Heart right ventricle (tissue), 16 donors: Measurements from ENCODE around the gene TH. TPM values are rescaled to one million over a fixed set of nuclear protein-coding genes. Genes with fewer than 3 reads are reported as not detected.

Experiments used
- ATAC-seq, 8 donors: fragments of 200-7000 bp; cut with Tn5 transposase; one replicate each; pipeline ENCODE4 v1.9.1; 2020; ENCODE audit warnings: mild to moderate bottlenecking in 8 of 8, moderate library complexity in 8 of 8, moderate number of reproducible peaks in 1 of 8
- DNase-seq, 2 donors: peaks; one replicate each; pipeline ENCODE4 v3.0.0-alpha.2; 2020
- H3K27ac ChIP-seq, 10 donors: fragments of 200-600 bp; sonication (generic) in 2 of 10; one replicate each; pipeline versions ENCODE4 v1.5.0 to v1.8.0; 2020 to 2022; ENCODE audit warnings: mild to moderate bottlenecking in 3 of 10
- H3K27me3 ChIP-seq, 7 donors: fragments of 200-600 bp; one replicate each; pipeline ENCODE4 v1.8.0; 2021 to 2022; ENCODE audit warnings: mild to moderate bottlenecking in 2 of 7
- H3K36me3 ChIP-seq, 9 donors: fragments of 200-600 bp; sonication (generic) in 1 of 9; one replicate each; pipeline versions ENCODE4 v1.5.0 to v1.8.0; 2020 to 2022; ENCODE audit warnings: mild to moderate bottlenecking in 2 of 9
- H3K4me1 ChIP-seq, 9 donors: fragments of 200-600 bp; sonication (generic) in 1 of 9; one replicate each; pipeline versions ENCODE4 v1.5.0 to v1.8.0; 2020 to 2022; ENCODE audit warnings: mild to moderate bottlenecking in 4 of 9
- H3K4me3 ChIP-seq, 10 donors: fragments of 200-600 bp; sonication (generic) in 2 of 10; one replicate each; pipeline versions ENCODE4 v1.5.0 to v1.8.0; 2020 to 2022; ENCODE audit warnings: mild to moderate bottlenecking in 7 of 10, moderate library complexity in 2 of 10
- H3K9me3 ChIP-seq, 11 donors: fragments of 200-600 bp in 10 of 11; sonication (generic) in 2 of 11; one replicate each; pipeline versions ENCODE4 v1.5.0 to v1.8.0; 2013 to 2022; ENCODE audit warnings: mild to moderate bottlenecking in 2 of 11, control low read depth in 1 of 11, moderate library complexity in 1 of 11
- CTCF ChIP-seq, 9 donors: fragments of 200-600 bp; sonication (generic) in 2 of 9; IDR thresholded peaks; one replicate each; pipeline versions ENCODE4 v1.5.0 to v1.8.0; 2021 to 2022; ENCODE audit warnings: antibody characterized with exemption in 9 of 9, mild to moderate bottlenecking in 5 of 9, moderate library complexity in 1 of 9
- WGBS, 2 donors: extraction: QIAGEN DNeasy Blood & Tissue Kit; methylation state at CpG; one replicate each; pipeline ENCODE4 v1.1.7; 2013; ENCODE audit warnings: inconsistent platforms in 1 of 2; 5-methylcytosine and 5-hydroxymethylcytosine counted together
- intact Hi-C, 10 donors: fragments of 100-400 bp; cut with DNase I; formaldehyde crosslinking; loops; one replicate each; pipeline versions ENCODE4 v1.11.1 to v1.14.2; 2022
- polyA plus RNA-seq, 2 donors: library from polyadenylated mRNA; stranded (reverse); fragments of 200-250 nt; gene quantifications; one replicate each; pipeline ENCODE4 v1.2.3, GENCODE V29; 2013
- total RNA-seq, 10 donors: library from RNA; stranded (reverse); fragmentation: NEBNext Ultra II Directional in 3 of 10; extraction: Animal tissue kit (Norgen Biotek cat#: 25700) in 3 of 10; gene quantifications; one replicate each; pipeline versions ENCODE4 v1.2.1 to v1.2.4, GENCODE V29; 2021 to 2023
- donor health status: Arrhythmogenic right ventricular cardiomyopathy.
- donor health status: ischemic (EF 13 %, LVEDD 7.1; RV severe dilation, severe dysfunction).
- donor health status: healthy with polysubstance abuse.
- donor health status: DM: no; HTN: yes; CAD: no.
- donor health status: DM: no; HTN: no; CAD: no.
- donor health status: ischemic (EF 25% LVEDD 6.9; RV normal size, moderate dysfunction).
- donor health status: ischemic (EF 25% LVEDD 5.7; RV mildly dilated, moderate dysfunction).
- donor health status: healthy.
- donor health status: DM: yes; HTN: yes; CAD: no.
- donor health status: Ischemic cardiomyopathy.
- donor health status: ischemic (EF 35%, LVEDD 5.7; RV mildly dilated, moderate dysfunction).
- donor health status: nonischemic (EF 11% LVEDD 7.7; RV severe dilation, severe dysfunction).
- donor health status: DM: yes; HTN: yes; CAD: no.
- donor health status: PGD.
- donor health status: ischemic (EF 29% LVEDD 5.4; RV normal size, mild dysfunction).
- donor health status: nonischemic (EF 23%, LVEDD 6.1; RV moderate dilation, normal function).

Gene TH
- total and polyA plus RNA-seq, 12 donors = 0.14 to 0.15 TPM; not detected in 10

GRCh38 chr11:2160736-2161259 lies 10.8 kb downstream of the TH start, which contains the start of gene INS:
Gene INS, minus strand, starts transcription at chr11:2161209. Its CDS starts 238 bp downstream, at chr11:2160971.
- peaks cover 0 to 52% (median 28%) of the 10 kb centered on the region in 7 donors for H3K27me3 ChIP-seq
- no peak within 1 kb of the TSS for H3K27ac ChIP-seq
- H3K4me3 ChIP-seq = no peak within 1 kb of the TSS
- intact Hi-C loops = loop anchor here in 1 of 10 donors (10.0 kb wide), 1 partner anchor 56 kb away; no protein-coding TSS in a partner anchor
- H3K36me3 ChIP-seq = no peaks in the 10 kb centered on the region
- no peak for DNase-seq
- WGBS, 2 donors = 92 to 95% methylated on average over 13 of the region's 13 CpGs
- peaks cover 0 to 15% (median 1%) of the 10 kb centered on the region in 9 donors for H3K4me1 ChIP-seq
- no peaks in the 10 kb centered on the region for H3K9me3 ChIP-seq
- ATAC-seq = no peak
- no peak for TF ChIP-seq CTCF (IDR thresholded peaks at IDR 0.05)

DNA sequence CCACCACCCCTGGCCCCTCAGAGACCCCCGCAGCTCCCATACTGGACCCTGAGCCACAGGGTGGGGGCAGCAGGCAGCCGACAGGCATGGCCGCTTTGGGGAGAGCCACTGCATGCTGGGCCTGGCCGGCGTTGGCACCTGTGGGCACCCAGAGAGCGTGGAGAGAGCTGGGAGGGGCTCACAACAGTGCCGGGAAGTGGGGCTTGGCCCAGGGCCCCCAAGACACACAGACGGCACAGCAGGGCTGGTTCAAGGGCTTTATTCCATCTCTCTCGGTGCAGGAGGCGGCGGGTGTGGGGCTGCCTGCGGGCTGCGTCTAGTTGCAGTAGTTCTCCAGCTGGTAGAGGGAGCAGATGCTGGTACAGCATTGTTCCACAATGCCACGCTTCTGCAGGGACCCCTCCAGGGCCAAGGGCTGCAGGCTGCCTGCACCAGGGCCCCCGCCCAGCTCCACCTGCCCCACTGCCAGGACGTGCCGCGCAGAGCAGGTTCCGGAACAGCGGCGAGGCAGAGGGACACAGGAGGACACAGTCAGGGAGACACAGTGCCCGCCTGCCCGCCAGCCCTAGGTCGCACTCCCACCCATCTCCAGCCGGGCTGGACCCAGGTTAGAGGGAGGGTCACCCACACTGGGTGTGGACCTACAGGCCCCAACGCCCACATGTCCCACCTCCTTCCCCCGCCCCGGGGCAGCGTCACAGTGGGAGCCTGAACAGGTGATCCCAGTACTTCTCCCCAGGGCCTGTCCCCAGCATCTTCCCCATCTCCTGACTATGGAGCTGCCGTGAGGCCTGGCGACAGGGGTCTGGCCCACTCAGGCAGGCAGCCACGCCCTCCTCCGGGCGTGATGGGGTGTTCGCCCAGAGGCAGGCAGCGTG lies 11.8 kb downstream of the TH start:
- WGBS, 2 donors = 78 to 82% methylated on average over 36 of the region's 36 CpGs
- H3K27me3 ChIP-seq = peaks cover 0 to 44% (median 18%) of the 10 kb centered on the region in 7 donors
- H3K36me3 ChIP-seq = no peaks in the 10 kb centered on the region
- no peak overlapping the region for H3K4me3 ChIP-seq
- no peak for TF ChIP-seq CTCF (IDR thresholded peaks at IDR 0.05)
- DNase-seq (no peak), ATAC-seq (no peak)
- intact Hi-C loops = loop anchor here in 5 of 10 donors (5.0 to 10.0 kb wide), 6 partner anchors 55 to 515 kb away; no protein-coding TSS in a partner anchor
- peaks cover 0 to 16% (median 0%) of the 10 kb centered on the region in 9 donors for H3K4me1 ChIP-seq
- H3K27ac ChIP-seq = no peak overlapping the region
- H3K9me3 ChIP-seq = no peaks in the 10 kb centered on the region

- ATAC-seq (no peak), DNase-seq (no peak)
- WGBS, 2 donors = 66 to 77% methylated on average over 10 of the region's 10 CpGs
- no peak overlapping the region for H3K4me3 ChIP-seq
- intact Hi-C loops = loop anchor here in 4 of 10 donors (5.0 to 10.0 kb wide), 5 partner anchors 274 to 514 kb away; no protein-coding TSS in a partner anchor
- no peaks in the 10 kb centered on the region for H3K36me3 ChIP-seq
- H3K27me3 ChIP-seq = peaks cover 0 to 36% (median 12%) of the 10 kb centered on the region in 7 donors
- no peaks in the 10 kb centered on the region for H3K9me3 ChIP-seq
- H3K27ac ChIP-seq = no peak overlapping the region
- peaks cover 0 to 16% (median 0%) of the 10 kb centered on the region in 9 donors for H3K4me1 ChIP-seq
- TF ChIP-seq CTCF (IDR thresholded peaks at IDR 0.05) = no peak
Measured at GRCh38 chr11:2158966-2159365, 12.6 kb downstream of the TH start.

GRCh38 chr11:2158296-2158737 lies 13.3 kb downstream of the TH start:
- TF ChIP-seq CTCF (IDR thresholded peaks at IDR 0.05) = no peak
- WGBS, 2 donors = 55 to 71% methylated on average over 13 of the region's 13 CpGs
- no peaks in the 10 kb centered on the region for H3K9me3 ChIP-seq
- ATAC-seq (no peak), DNase-seq (no peak)
- intact Hi-C loops = loop anchor here in 4 of 10 donors (5.0 to 10.0 kb wide), 5 partner anchors 274 to 514 kb away; no protein-coding TSS in a partner anchor
- no peak overlapping the region for H3K27ac ChIP-seq
- peaks cover 0 to 16% (median 0%) of the 10 kb centered on the region in 9 donors for H3K4me1 ChIP-seq
- H3K36me3 ChIP-seq = no peaks in the 10 kb centered on the region
- peaks cover 0 to 30% (median 10%) of the 10 kb centered on the region in 7 donors for H3K27me3 ChIP-seq
- H3K4me3 ChIP-seq = no peak overlapping the region
